ENCODE data around the gene GFM2. TPM values are rescaled to one million over a fixed set of nuclear protein-coding genes. Genes with fewer than 3 reads are reported as not detected.

The GFM2 gene
- 55.7 and 59.4 TPM in 2 replicates for total RNA-seq

GRCh38 chr5:74766849-74767578 is at the start of gene GFM2, which contains the start of gene NSA2:
Gene GFM2 (minus strand): TSS chr5:74767117. CDS start chr5:74763742, 3,375 bp downstream.
Gene NSA2 (plus strand): TSS chr5:74767249. CDS start chr5:74767361, 112 bp downstream.

GRCh38 chr5:74684900-74685851 is 81.7 kb downstream of the GFM2 start, which contains the start of gene HEXB:
Gene HEXB (plus strand): TSS chr5:74685233. CDS start chr5:74685261, 28 bp downstream.

Small RNA genes within 50 kb of the gene (small RNA-seq; reads per million reads assigned to genes)
- not detected for gene RNU6-658P

Other genes starting within 250 kb of the GFM2 start
- gene ENC1, start 126.4 kb downstream of the GFM2 start, total RNA-seq = 64.3 and 128 TPM in 2 replicates
- gene HEXB, start 81.9 kb downstream of the GFM2 start, total RNA-seq = 139 and 155 TPM in 2 replicates
- gene NSA2, start 132 bp upstream of the GFM2 start, total RNA-seq = 105 and 203 TPM in 2 replicates
- 0.27 and 2.7 TPM in 2 replicates for gene FAM169A, start 99.3 kb upstream of the GFM2 start, total RNA-seq

All from thoracic aorta endothelial cell (primary cell).